ENCODE data around the gene SHPK.

- TF ChIP-seq CTCF (IDR thresholded peaks at IDR 0.05) (no peak), POLR2AphosphoS5 (IDR thresholded peaks at IDR 0.05) (no peak), POLR2A (IDR thresholded peaks at IDR 0.05) (no peak)
These were observed 62.6 kb downstream of the SHPK start for GRCh38 chr17:3573246-3574100.
